Thyroid gland (tissue), 4 donors: Measurements from ENCODE around the gene CHRM5.

Source experiments
- CTCF ChIP-seq, 6 experiments: fragments of 200-600 bp in 3 of 6; fragments of 450-650 bp in 3 of 6; sonication (generic) in 3 of 6; IDR thresholded peaks; one replicate each; pipeline ENCODE4 v1.5.1; 2016 to 2019; ENCODE audit warnings: antibody characterized with exemption in 6 of 6, mild to moderate bottlenecking in 2 of 6, inconsistent platforms in 1 of 6, moderate library complexity in 1 of 6
- POLR2A ChIP-seq, 2 donors: fragments of 450-650 bp; IDR thresholded peaks; one replicate each; pipeline ENCODE4 v1.6.1; 2017; ENCODE audit warnings: antibody characterized with exemption in 2 of 2, mild to moderate bottlenecking in 2 of 2, moderate library complexity in 1 of 2

- TF ChIP-seq CTCF (IDR thresholded peaks at IDR 0.05) = no peak
- no peak for TF ChIP-seq POLR2A (IDR thresholded peaks at IDR 0.05)
Observed at GRCh38 chr15:33968224-33968623, at the start of gene CHRM5.
